GM19099 (cell line): ENCODE results near the gene SNX17.

Experiments
- POLR2A ChIP-seq: IDR thresholded peaks from 3 replicates; pipeline ENCODE4 v1.6.1; 2011; ENCODE audit warnings: low read depth; ENCODE audit not compliant: insufficient read length; ENCODE audit errors: extremely low read depth

SNX17 gene

DNA sequence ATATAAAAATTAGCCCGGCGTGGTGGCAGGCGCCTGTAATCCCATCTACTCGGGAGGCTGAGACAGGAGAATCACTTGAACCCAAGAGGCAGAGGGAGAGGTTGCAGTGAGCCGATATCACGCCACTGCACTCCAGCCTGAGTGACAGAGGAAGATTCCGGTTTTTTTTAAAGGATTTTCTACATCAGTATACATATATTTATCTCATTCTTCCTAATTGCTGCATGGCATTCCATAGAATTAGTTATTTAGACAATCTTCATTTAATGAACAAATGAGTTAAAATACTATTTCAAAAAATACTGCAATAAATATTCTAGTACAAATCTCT is 15.9 kb upstream of the SNX17 start:
- no peak for TF ChIP-seq POLR2A

DNA sequence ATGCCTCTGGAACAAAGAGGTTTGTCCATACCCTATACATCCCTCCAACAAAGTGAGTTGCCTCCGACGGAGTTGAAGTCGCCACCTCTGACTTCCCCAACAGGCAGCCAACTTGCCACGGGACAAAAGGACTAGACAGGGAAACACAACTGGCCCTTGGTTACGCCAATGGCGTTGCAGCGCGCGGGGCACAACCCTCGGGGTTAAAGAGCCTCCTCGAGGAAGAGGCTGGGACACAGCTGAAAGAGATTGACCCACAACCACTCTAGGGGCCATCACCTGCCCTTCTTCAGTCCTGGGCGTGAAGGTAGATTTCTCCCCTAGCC is 14.4 kb upstream of the SNX17 start:
- TF ChIP-seq POLR2A = no peak

DNA sequence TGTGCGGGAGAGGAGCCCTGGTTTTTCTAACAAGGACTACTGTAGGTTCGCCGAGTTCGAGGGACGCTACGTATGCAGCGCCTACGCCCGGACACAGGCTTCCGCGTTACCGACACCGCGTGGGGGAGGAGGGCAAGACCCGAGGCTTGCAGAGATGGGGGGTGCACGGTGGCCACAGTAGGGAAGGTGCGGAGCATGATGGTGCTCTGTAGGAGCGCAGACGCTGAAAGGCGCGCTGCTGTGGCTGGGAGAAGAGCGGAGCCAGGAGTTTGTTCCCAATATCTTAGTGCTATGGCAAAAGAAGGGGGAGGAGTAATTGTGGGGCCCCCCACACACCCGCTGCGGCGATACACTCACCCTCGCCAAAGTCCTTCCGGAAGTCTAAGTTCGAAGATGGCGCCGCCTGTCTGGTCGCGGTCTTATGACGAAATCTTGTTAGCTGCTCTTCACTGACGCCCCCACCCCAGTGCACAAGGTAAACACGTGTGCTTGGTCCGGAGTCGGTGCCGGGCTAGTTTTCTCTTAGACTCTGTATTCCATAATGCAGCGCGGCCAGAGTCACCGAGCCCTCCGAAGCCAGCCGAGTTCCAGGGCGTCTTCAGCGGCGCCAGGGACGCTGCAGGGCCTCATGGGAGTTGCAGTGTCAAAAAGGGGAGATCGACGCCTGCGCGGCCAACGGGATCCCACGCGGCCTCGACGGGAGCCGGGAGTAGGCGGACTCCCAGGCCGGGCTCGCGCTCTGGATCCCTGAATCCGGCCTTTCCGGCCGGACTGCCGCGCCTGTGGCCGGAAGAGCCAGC is 13.8 kb upstream of the SNX17 start, which contains the start of gene GTF3C2:
TSS of gene GTF3C2 (minus strand) at position 383 of the 800 bp plus-strand sequence. CDS start 13,210 bp downstream, outside the sequence.
- TF ChIP-seq POLR2A = peak; percentile 75

DNA sequence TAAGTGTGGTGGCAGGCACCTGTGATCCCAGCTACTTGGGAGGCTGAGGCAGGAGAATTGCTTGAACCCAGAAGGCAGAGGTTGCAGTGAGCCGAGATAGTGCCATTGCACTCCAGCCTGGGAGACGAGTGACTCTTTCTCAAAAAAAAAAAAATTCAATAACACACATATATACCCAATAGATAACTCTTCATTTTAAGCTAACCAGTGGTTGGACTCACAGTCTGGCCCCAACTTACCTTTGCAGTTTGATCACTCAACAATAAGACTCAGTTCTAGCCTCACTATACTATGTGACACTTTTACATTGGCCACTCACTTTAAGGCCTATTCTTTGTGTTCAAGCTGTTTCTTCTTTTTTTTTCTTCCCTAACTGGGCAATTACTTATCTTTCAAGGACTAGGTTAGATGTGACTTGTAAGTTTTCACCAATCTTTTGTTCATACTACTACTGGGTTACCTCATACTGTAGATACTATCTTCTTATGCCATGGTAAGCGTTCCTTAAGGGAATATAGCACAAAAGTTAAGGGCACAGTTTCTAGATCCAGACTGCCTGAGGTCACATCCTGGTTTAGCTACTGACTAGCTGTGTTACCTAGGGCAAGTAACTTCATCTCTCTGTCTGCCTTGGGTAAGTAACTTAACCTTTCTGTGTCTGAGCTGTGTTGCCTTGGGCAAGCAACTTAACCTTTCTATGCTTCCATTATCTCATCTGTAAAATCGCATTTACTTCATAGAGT is 7.6 kb upstream of the SNX17 start:
- TF ChIP-seq POLR2A = no peak

DNA sequence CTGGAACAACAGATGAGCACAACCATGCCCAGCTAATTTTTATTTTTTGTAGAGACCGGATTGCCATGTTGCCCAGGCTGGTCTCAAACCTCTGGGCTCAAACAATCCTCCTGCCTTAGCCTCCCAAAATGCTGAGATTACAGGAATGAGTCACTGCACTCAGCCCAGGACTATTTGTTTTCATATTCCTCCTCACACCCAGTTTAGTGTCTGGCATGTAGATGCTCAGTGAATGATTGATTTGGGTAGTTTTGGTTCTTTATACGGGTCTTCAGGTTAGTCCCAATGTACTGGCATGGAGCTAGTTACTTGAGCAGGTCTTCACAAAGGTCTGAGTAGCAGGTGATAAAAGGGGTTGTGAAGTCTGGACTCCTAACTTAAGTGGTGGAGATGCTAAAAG is 6.5 kb upstream of the SNX17 start:
- no peak for TF ChIP-seq POLR2A

DNA sequence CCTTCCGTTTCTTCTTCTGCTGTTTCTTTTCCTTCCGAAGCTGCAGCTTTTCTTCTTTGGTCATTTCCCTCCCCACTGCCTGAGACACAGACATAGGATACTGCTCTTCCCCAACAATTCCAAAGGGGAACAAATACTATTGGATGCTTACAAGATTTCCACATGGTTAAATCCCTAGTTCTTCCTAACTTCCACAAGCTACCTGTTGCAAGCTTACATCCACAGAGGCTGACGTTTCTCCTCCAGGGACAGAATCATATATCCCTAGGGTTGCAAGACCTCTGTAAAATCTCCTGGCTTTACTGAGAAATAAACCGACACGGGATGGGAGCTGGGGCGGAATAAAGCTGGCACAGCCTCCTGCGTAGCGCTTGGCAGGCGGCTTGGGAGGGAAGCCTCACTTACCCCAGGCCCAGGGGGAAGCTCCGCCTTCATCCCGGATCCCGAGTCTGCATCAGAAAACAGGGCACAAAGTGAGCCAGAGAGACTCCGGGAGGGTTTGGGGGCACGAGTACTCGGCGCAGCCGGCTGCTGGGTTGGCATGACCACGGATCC is 868 bp upstream of the SNX17 start:
- TF ChIP-seq POLR2A = no peak

DNA sequence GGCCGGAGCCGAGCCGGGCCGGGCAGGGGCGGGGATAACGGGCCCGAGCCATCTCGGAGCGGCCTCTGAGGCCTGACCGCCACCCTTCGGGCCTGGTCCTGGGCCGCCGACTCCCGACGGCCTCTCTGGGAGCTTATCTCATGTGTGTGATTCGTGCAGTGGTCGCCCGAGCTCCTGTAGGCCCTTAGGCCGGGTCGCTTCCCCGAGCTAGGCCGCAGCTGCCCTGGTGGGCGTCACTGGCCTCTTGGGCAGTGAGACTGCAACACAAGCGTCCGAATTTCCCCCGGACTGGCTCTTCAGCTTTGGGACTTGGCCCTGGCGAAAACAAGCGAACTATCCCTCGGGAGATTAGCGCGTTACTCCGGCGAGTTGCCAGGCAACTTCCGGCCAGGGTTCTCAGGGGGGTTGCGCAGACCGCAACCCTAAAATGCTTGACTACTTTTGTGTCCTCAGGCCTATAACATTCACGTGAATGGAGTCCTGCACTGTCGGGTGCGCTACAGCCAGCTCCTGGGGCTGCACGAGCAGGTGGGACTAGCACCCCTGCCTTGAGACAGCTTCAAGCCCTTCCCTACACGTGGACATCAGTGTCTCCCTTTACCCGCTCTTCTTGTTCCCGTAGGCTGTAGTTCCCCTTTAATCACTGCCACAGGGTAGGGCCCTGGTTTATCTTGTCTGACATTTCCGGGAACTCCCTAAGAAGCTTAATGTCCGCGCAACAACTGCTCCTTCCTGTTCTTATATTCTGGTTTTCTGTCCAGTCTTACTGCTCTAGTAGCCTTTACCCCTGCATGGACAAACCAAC is 602 bp downstream of the SNX17 start:
- peak; percentile 28 for TF ChIP-seq POLR2A

DNA sequence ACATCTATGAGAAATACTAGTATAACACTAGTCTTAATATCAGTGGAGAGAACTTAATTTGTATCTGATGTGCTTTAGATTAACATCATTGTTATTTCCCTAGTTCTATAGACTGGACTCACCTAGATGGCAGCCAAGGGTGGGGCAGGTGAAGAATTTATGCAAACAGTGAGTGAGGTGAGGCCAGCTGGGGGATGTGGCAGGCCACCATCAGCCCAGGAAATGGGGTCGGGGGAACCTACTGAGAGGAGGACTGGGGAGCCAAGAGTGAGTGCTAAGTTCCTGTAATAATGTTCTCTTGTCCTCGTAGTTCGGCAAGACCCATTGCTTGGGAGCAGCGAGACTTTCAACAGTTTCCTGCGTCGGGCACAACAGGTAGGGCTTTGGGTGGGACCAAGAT is 2.5 kb downstream of the SNX17 start:
- no peak for TF ChIP-seq POLR2A

GRCh38 chr2:27373567-27373966 is 3.2 kb downstream of the SNX17 start:
- TF ChIP-seq POLR2A = no peak

DNA sequence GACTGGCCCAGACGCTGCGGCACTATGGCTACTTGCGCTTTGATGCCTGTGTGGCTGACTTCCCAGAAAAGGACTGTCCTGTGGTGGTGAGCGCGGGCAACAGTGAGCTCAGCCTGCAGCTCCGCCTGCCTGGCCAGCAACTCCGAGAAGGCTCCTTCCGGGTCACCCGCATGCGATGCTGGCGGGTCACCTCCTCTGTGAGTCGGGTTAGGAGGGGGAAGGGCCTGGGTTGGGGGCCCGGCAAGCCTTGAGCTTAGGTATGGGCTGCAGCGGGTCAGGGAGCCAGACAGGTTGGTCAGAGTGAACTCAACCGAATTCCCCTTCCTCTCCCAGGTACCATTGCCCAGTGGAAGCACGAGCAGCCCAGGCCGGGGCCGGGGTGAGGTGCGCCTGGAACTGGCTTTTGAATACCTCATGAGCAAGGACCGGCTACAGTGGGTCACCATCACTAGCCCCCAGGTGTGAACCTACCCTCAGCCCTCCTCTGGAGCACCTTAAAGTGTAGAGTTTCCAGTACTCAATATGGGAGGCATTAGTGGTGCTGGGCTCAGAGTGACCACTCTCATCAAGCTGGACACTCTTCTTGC is 5.2 kb downstream of the SNX17 start:
- no peak for TF ChIP-seq POLR2A

DNA sequence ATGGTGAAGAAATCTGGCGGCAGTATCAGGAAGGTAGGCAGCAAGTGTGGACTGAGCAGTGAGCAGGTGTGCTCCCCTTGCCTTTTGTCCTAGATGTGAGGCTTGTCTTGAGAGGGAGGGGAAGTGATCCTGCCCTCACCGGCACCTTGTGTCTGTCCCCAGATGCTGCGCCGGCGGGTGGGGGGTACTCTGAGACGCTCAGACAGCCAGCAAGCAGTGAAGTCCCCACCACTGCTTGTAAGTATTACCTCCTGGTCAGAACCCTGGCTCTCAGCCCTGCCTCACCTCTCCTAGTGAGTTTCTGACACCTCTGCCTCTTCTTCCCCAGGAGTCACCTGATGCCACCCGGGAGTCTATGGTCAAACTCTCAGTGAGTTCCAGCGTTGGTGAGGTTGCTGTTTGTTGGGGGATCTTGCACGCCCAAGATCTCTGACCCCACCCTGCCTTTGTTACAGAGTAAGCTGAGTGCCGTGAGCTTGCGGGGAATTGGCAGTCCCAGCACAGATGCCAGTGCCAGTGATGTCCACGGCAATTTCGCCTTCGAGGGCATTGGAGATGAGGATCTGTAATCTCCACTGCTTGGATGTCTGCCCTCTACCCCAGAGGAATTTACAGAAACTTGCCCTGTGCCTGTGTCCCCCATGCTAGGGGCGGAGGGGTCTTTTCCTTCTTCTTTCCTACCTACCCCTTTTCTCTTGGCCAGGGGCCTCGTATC is 5.9 kb downstream of the SNX17 start:
- no peak for TF ChIP-seq POLR2A

- no peak for TF ChIP-seq POLR2A
Measured at GRCh38 chr2:27376866-27377617, 6.6 kb downstream of the SNX17 start.

- TF ChIP-seq POLR2A = peak; percentile 16
Measured at GRCh38 chr2:27377618-27378095, 7.2 kb downstream of the SNX17 start.
